HL-60/S4 treated with phorbol 12-myristate 13-acetate at 8.2 ng/mL for 4 days and 3 days (cell line): ENCODE data around the gene ANKRD26.
"Not testable (repeated sequence)": the region's sequence is repeated elsewhere in the genome, so short reads cannot be mapped to it uniquely, and the experiment has no call there.

Source experiments
- in situ Hi-C: fragments of 300-500 bp; cut with MboI; formaldehyde crosslinking; loops from 2 replicates; pipeline ENCODE4 v1.15.0; 2022; ENCODE audit warnings: low sequenced_read_pairs

Gene ANKRD26

DNA sequence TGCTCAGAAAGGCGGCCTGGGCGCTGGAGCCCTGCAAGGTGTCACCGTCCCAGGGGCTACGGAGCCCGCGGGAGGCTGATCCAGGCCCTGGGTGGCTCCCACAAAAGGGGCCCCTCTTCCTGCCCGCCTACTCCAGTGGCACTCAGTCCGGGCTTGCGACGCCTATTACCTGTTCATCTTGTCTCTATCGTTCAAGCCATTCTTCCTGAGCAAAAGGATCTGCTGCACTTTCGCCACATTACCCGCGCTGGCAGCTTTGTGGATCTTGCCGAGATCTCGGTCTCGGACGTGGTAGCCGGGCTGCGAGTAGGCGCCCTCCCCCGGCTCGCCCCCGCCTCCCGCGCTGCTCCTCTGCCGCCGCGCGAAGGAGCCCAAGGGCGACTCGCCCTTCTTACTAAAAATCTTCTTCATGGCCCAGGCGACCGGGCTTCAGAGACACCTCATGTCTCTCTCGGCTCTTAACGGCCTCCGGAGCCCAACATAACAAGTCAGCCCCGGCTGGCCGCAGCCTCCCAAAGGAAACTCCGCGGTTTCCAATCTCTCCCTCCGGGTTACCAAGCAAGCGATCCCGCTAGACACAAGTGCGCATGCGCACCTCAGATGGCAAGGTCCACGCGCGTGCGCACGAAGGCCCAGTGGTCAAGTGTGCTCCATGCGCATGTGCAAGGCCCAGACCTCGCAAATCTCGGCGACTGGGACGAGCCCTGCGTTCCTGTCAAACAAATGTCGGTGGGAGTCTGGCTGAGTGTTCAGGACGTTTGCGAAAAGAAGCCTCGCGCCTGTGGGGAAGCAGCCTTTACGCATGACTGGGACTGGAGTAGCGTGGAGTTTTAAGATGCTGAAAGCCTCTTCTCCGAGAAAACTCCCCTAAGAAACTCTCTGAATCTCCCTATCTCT lies at the start of gene ANKRD26:
Gene ANKRD26, minus strand, starts transcription at position 579 of the 897 bp plus-strand sequence. Its CDS starts 168 bp downstream, at position 411.
- in situ Hi-C loops, result no loop called here

DNA sequence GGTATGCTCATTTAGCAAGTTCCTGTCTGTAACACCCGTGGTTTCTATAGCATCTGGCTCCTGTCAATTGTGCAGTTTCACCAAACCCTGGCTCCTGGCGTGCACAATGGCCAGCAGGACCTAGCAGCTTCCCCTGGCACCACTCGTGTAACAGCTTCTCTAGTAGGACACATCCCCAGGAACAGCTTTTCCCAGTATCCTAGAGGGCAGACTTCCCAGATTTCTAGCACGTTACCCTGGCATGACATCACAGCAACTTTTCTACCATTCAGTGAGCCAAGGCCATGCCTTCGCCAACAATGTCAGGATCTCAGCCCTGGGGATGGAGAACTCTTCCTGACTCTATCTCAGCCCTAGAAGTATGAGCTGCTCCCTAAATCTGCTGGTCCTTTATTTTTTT lies 47.4 kb upstream of the ANKRD26 start:
- in situ Hi-C loops, result no loop called here

DNA sequence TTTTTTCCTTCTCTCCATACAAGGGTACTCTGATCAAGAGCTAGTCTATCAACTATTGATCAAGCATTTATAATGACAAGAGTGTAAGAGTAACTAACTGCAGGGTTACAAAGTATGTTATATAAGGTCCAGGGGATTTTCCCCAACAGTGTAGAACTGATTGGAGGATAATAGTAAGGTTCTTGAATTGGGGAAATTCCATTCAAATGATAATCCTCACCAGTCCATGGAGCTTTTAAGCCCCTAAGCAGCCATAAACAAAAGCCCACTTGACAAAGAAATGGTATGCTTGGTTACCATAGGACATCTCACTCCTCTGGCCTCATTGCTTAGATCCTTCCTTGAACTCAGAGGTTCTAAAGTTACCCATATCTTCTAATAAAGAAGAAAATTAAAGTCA lies 45.6 kb upstream of the ANKRD26 start:
- in situ Hi-C loops, result no loop called here

DNA sequence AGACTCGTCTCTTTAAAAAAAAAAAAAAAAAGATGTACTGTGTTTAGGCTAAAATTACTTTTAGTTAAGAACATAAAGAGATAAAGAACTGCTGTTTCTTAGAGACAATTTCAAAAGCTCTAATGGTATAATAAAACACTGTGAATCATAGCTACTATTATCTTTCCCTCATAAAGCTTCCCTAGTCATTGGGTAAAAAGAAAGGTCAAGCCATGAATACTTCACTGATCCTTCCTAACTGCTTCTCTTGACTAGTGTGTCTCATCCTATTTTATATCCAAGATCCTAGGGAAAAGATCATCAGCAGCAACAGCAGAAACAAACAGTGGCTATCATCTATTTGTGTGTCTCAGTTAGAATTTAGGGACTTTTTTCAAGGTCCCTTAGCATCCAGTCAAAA lies 43.4 kb upstream of the ANKRD26 start:
- in situ Hi-C loops, result no loop called here

DNA sequence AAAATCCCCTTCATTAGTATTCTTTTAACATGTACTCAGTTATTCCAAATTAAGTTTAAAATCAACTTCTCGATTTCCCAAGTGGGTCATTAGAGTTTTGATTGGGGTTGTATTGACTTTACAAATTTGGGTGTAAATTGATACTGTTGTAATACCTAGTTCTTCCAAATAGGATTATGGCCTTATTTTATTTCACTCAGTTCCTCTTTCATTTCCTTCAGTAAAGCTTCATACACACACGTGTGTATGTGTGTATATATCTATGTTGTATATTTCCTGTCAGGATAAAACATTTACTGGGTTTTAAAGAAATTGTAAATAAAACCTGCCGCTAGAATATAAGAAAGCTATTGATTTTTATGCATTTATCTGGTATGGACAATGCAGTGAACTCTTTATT lies 38.0 kb upstream of the ANKRD26 start:
- in situ Hi-C loops, result no loop called here

DNA sequence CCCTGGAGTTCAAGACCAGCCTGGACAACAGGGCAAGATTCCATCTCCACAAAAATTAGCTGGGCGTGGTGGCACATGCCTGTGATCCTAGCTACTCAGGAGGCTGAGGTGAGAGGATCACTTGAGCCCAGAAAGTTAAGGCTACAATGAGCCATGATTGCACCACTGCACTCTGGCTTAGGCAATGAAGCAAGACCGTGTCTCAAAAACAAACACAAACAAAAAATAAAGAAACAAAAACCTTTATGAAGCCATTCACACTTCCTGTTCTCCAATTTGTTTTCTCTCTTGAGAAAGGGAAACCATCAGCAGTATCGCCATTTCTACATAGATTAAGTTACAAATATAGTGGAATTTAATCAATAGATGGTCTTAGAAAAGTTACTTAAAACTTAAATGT lies 34.1 kb upstream of the ANKRD26 start:
- in situ Hi-C loops, result no loop called here

DNA sequence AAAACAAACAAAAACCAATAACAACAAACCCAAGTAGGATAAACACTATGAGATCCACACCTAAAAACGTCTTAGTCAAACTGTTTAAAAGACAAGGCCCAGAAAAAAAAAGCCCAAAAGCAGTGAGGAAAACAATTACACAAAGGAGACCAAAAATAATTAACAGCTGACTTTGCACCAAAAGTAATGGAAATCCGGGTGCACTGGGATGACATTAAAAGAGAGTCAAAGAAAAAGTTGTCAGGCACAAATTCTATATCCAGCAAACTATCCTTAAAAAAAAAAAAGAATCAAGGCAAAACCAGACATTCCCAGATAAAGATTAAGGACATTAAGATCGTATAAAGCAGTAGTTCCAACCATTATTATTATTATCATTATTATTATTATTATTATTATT lies 7.9 kb upstream of the ANKRD26 start:
- in situ Hi-C loops, result no loop called here

DNA sequence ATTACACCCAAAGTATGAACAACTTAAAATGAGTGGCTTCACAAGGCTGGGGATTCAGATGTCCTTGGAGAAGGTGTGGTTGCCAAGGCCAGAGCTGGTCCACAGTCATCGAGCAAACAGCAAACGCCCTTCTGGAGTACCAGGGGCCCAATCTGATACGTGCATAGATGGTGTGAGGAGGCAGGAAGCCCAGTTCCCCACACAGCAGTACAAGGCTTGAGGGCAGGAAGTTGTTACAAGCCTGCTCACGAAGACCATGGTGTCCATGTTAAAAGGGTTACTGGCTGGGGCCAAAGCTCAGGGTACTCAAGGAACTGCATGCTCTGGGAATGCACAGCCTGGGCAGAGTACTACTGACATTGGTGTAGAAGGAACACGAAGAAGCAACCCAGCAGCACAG lies 4.6 kb upstream of the ANKRD26 start:
- in situ Hi-C loops, result no loop called here

DNA sequence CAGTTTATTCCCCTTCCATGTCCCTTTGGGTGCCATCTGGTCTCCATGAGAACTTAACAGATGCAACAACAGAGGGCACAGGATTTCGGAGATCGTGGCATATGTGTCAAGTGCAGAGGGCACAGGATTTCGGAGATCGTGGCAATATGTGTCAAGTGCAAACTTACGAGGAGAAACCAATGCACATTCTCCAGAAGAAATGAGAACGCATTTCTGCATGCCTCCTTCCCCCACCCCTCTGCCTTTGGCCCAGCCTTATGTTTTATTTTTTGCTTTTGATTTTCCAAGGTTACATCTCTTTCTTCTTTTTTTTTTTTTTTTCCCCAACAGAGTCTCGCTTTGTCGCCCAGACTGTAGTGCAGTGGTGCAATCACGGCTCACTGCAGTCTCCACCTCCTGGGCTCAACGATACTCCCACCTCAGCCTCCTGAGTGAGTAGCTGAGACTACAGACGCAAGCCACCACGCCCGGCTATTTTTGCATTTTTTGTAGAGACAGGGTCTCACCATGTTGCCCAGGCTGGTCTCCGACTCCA lies 586 bp upstream of the ANKRD26 start:
- in situ Hi-C loops, result no loop called here

DNA sequence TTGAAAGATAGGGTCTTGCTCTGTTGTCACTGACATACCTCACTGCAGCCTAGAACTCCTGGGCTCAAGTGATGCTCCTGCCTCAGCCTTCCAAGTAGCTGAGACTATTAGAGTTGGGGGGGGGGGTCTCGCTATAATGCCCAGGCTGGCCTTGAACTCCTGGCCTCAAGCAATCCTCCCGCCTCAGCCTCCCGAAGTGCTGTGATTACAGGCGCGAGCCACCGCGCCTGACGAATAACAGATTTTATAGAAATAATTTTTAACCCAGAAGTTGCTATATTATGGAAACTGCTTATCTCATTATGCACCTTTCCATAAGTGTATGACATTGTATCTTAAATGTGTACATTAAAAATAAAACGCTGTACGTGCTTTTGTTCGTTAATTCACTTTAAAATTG lies 846 bp downstream of the ANKRD26 start:
- in situ Hi-C loops, result no loop called here

DNA sequence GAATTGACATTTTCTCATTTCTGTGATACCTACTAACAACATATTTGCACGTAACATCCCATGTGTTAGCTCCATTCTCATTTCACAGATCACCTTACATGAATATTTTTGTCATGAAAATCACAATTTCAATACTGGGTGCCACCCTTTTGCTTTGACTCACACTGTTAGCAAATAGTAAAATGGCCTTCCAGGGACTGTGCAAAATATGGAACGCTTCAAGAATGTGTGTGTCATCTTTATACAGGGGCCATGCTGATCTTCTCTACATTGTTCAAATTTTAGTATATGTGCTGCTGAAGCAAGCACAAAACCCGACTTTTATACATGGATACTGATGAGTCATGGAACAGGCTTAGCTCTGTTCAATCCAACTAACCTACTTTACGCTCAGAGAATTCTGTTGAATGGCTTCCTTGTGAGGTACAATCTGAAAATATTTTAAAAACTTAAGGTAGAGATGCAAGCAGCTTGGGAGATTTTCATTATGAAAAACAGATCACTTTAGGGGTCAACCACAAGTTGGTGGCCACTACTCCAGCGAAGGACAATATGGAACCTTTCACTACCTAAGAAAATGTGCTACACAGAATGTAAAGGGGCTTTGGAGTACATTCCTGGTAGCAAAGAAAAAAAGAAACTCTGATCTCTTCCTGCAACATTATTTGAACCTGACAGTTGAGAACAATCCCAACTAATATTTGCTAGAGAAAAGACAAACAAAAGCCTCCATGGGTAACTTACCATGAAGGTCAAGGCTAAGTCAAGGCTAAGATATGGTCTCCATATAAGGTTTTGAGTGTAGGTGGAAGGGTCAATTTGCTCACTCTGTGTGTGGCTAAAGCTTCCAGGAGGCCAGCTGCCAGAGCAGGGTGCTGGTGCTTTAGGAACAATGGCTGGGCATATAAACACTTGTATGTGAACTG lies 11.9 kb downstream of the ANKRD26 start:
- in situ Hi-C loops, result no loop called here

DNA sequence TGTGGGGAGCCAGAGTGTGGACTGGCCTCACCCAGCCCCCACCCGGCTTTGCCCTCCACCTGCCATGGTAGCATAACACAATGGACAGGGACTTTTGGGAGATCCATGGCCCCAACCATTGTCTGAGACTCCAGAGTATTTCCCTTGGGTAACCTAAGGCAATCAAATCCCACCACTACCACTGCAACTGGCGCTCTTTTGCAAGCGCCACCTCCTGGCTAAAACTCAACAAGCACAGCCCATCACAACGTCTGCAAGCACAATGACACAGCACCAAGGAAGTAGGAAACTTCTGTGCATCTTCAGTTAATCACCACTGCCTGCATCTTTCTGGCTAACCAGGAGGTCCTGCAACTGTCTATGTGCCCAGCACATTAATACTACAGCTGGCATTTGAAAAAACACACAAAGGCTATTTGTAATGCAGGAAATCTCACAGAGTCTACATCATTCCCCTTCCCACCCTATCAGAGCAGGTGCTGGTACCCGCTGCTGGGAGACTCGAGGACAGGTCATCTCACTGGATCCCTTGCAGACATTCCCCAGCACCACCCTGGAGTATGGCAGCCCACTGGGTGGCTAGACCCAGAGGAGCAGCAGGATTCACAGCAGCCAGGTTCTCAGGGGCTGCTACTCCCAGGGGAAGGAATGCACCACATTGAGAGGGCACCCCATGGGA lies 27.7 kb downstream of the ANKRD26 start:
- in situ Hi-C loops, result no loop called here

DNA sequence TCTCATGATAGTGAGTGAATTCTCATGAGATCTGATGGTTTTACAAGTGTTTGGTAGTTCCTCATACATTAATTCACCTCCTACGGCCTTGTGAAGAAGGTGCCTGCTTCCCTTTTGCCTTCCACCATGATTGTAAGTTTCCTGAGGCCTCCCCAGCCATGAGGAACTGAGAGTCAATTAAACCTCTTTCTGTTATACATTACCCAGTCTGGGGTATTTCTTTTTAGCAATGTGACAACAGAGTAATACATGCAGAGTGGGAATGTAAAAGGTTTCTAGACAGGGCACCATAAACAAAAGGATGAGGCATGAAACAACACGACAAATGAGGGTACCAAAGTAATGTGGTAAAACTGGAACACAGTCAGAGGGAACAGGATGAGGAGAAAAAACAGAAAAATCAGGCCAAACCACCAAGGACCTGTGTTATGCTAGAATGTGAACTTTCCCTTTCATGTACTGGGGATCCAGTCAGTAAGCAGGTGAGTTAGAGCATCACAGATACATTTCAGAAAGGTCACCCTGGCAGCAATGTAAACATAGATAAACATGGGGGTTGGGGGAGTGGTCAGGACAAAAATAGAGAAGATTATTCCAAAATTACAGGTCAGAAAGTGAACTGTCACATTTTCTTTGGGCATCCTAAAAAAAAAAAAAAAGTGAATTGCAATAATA lies 31.9 kb downstream of the ANKRD26 start:
- in situ Hi-C loops, result no loop called here

DNA sequence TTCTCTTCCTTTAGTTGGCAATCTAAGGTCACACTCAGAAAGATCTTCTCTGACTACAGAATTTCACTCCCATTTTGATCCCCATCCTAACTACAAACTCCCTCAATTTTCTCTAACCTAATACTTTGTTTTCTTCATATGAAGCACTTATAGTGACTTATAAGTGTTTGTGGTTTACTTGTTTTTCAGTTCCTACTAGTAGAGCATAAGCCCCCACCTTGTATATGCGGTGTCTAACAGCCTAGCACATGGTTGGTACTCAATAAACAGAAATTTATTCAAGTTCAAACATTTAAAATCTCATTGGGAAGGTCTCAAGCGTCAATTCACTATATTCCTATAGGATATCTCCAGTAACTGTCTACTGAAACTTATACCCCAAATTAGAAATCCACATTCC lies 35.2 kb downstream of the ANKRD26 start:
- in situ Hi-C loops, result no loop called here

DNA sequence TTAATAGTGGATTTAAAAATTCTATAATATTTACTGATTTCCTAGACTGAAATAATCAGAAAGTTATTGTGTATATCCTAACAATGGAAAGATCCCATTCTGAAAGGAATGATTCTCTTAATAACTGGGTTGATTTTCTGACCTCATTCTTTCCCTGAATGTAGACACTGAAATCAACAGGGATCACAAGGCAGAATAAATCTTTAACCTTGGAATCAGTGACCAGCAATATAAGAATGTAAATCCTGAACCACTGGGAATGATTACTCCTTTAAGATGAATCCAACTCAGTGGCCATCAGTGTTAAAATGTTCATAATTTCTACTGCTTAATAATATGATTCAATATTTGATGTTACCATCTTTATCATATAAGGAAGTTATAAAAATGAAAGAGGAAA lies 47.6 kb downstream of the ANKRD26 start:
- in situ Hi-C loops, result no loop called here

DNA sequence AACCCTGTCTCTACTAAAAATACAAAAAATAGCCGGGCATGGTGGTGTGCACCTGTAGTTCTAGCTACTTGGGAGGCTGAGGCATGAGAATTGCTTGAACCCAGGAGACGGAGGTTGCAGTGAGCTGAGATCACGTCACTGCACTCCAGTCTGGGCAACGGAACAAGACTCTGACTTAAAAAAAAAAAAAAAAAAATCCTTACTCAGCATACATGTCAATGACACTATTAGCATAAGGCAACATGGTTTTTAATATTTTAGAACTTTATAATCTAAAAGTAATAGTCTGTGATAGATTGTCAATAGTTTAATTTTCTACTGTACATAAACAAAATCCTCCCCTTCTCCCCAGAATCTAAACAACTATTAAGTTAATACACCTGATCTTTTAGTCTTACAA lies 55.0 kb downstream of the ANKRD26 start:
- in situ Hi-C loops, result not testable (repeated sequence)

DNA sequence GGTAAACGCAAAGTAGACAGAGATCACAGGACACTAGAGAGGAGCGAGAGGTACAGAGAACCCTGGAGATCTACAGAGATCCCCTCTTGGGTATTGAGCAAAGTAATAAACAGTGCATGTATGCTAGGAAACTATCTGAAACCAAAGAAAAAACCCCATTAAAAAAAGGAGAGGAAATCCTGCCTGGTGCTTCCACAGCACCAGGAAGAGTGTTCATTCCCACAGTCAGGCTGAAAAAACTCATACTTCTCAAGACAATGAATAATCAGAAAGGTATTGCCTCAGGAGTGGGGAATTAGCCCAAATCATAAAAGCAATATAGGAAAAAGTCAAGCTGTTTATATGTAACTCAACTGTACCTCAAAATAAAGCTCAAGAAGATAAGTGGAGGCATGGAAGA lies 59.1 kb downstream of the ANKRD26 start:
- in situ Hi-C loops, result no loop called here

DNA sequence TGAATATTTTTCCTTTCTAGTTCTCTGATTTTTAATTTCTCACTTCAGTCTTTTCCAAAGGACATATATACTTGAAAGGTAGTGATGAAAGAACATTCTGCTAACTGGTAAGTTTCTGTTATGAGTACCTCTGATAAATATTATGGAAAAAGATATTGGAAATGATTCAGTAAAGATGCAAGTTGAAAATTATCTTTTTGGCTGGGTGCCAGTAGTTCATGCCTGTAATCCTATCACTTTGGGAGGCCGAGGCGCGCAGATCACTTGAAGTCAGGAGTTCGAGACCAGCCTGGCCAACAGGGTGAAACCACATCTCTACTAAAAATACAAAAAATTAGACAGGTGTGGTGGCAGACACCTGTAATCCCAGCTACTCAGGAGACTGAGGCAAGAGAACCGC lies 62.1 kb downstream of the ANKRD26 start:
- in situ Hi-C loops, result no loop called here

DNA sequence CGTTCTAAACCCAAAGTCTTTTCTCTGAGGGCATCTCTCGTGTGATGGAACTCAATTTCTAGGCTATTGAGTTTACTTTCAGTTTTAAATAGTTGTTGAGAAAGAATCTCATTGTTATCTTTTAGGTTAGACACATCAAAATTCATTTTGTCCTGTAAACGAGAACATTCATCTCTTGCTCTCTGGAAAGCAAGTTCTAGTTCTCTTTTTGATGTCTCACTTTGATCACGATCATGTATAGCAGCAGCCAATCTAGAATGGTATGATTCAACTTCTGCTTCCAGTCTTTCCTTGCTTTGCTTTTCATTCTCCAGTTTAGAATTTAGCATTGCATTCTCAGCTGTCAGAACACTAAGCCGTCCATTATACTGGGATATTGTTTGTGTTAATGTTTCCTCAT lies 65.1 kb downstream of the ANKRD26 start:
- in situ Hi-C loops, result no loop called here

DNA sequence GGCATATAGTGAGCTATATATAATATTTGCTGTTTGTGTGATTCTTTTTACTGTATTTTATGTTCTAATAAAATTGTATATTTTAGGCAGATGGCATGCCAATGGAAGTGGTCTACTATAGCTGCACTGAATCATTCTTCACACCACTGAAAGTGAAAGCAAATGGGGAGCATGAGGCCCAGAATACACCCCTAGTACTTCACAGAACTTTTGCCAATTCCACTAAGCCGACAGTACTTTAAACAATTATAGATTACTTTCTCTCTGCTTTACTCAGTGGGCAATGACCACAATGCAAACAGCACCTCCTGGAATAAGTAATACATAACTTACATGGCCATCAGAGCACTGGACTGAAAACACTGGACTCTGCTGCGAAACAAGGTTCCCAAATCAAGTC lies 70.2 kb downstream of the ANKRD26 start:
- in situ Hi-C loops, result no loop called here
